Smooth muscle cell (in vitro differentiated cells): Measurements from ENCODE around the gene COL23A1. TPM values are rescaled to one million over a fixed set of nuclear protein-coding genes. Genes with fewer than 3 reads are reported as not detected.

Experiments used
- DNase-seq: peaks from one replicate; lab custom pipeline; 2025; ENCODE audit not compliant: unreplicated experiment; lab: John Stamatoyannopoulos, UW
- H2AFZ ChIP-seq: fragments of 200-600 bp; sonication (generic); 2 replicates; pipeline ENCODE4 v1.6.0; 2016; ENCODE audit warnings: antibody characterized with exemption, low read depth, mild to moderate bottlenecking
- H3F3A ChIP-seq: fragments of 200-600 bp; sonication (generic); 2 replicates; pipeline ENCODE4 v1.6.0; 2017; ENCODE audit warnings: antibody characterized with exemption, low read depth
- H3K27ac ChIP-seq: fragments of 200-600 bp; sonication (generic); 2 replicates; pipeline ENCODE4 v1.5.1; 2016; ENCODE audit warnings: low read depth, mild to moderate bottlenecking
- H3K27me3 ChIP-seq: fragments of 200-600 bp; sonication (generic); 2 replicates; pipeline ENCODE4 v1.6.1; 2016; ENCODE audit warnings: low read depth, mild to moderate bottlenecking
- H3K36me3 ChIP-seq: fragments of 200-600 bp; sonication (generic); 2 replicates; pipeline ENCODE4 v1.5.1; 2016; ENCODE audit warnings: low read depth
- H3K4me1 ChIP-seq: fragments of 200-600 bp; sonication (generic); 2 replicates; pipeline ENCODE4 v1.5.1; 2016; ENCODE audit warnings: low read depth
- H3K4me2 ChIP-seq: fragments of 200-600 bp; sonication (generic); 2 replicates; pipeline ENCODE4 v1.6.0; 2016; ENCODE audit warnings: mild to moderate bottlenecking
- H3K4me3 ChIP-seq: fragments of 200-600 bp; sonication (generic); 2 replicates; pipeline ENCODE4 v1.5.1; 2016; ENCODE audit warnings: mild to moderate bottlenecking
- H3K79me2 ChIP-seq: fragments of 200-600 bp; sonication (generic); 2 replicates; pipeline ENCODE4 v1.6.0; 2016; ENCODE audit warnings: low read depth, mild to moderate bottlenecking
- H3K9ac ChIP-seq: fragments of 200-600 bp; sonication (generic); 2 replicates; pipeline ENCODE4 v1.6.0; 2016; ENCODE audit warnings: low read depth
- H3K9me3 ChIP-seq: fragments of 200-600 bp; sonication (generic); replicated peaks from 2 replicates; pipeline ENCODE4 v1.5.1; 2016; ENCODE audit warnings: low read depth
- H4K20me1 ChIP-seq: fragments of 200-600 bp; sonication (generic); 2 replicates; pipeline ENCODE4 v1.6.0; 2016; ENCODE audit warnings: low read depth
- CTCF ChIP-seq: fragments of 200-600 bp; sonication (generic); IDR thresholded peaks from 2 replicates; pipeline ENCODE4 v1.5.1; 2017; ENCODE audit warnings: borderline replicate concordance, mild to moderate bottlenecking, antibody characterized with exemption; ENCODE audit not compliant: insufficient read depth, poor library complexity, severe bottlenecking
- WGBS: methylation state at CpG from one replicate; pipeline ENCODE4 v1.1.7; 2016; ENCODE audit warnings: low lambda C conversion rate; 5-methylcytosine and 5-hydroxymethylcytosine counted together
- polyA plus RNA-seq: library from polyadenylated mRNA; unstranded; fragments of >200 nt; fragmentation: Nextera tagmentation; extraction: Ambion mirVana; gene quantifications from 2 replicates; pipeline ENCODE4 v1.2.1, GENCODE V29; 2016
- total RNA-seq: library from RNA; depleted of rRNA; stranded (reverse); fragments of >200 nt; gene quantifications from 2 replicates; pipeline ENCODE4 v1.2.3, GENCODE V29; 2014

COL23A1 gene
- total and polyA plus RNA-seq, 2 experiments from 2014 or later: 5.3 to 27.4 TPM

GRCh38 chr5:178427576-178428197 is 162.5 kb downstream of the COL23A1 start:
- Histone ChIP-seq H3F3A (peaks cover 18% of the 10 kb centered on the region), H3K36me3 (no peaks in the 10 kb centered on the region), H3K27me3 (no peaks in the 10 kb centered on the region), H3K4me1 (peaks cover 6% of the 10 kb centered on the region), H4K20me1 (no peaks in the 10 kb centered on the region), H3K9me3 (no peaks in the 10 kb centered on the region), H2AFZ (no peak overlapping the region), H3K79me2 (no peaks in the 10 kb centered on the region), H3K27ac (no peak overlapping the region), H3K4me3 (no peak overlapping the region), H3K9ac (no peak overlapping the region), H3K4me2 (no peak overlapping the region)
- TF ChIP-seq CTCF: no peak
- WGBS: 65% methylated on average over 4 of the region's 4 CpGs
- DNase-seq: no peak

GRCh38 chr5:178426326-178427130 is 163.7 kb downstream of the COL23A1 start:
- WGBS: 94% methylated on average over 26 of the region's 26 CpGs
- Histone ChIP-seq H3K4me1 (peaks cover 8% of the 10 kb centered on the region), H3K27ac (no peak overlapping the region), H3K4me2 (no peak overlapping the region), H3K9ac (no peak overlapping the region), H3K36me3 (no peaks in the 10 kb centered on the region), H3K79me2 (no peaks in the 10 kb centered on the region), H3K9me3 (no peaks in the 10 kb centered on the region), H3K4me3 (no peak overlapping the region), H4K20me1 (no peaks in the 10 kb centered on the region), H2AFZ (no peak overlapping the region), H3K27me3 (no peaks in the 10 kb centered on the region), H3F3A (peaks cover 12% of the 10 kb centered on the region)
- TF ChIP-seq CTCF: no peak
- DNase-seq: no peak

- H3K36me3 ChIP-seq: no peaks in the 10 kb centered on the region
- H3K9ac ChIP-seq: no peak overlapping the region
- H3K4me1 ChIP-seq: peaks cover 15% of the 10 kb centered on the region
- WGBS: 98% methylated on average over 12 of the region's 12 CpGs
- H3K27me3 ChIP-seq: no peaks in the 10 kb centered on the region
- no peak overlapping the region for H3K27ac ChIP-seq
- H3K4me3 ChIP-seq: no peak overlapping the region
- H3K79me2 ChIP-seq: no peaks in the 10 kb centered on the region
- DNase-seq: no peak
- TF ChIP-seq CTCF: no peak
- no peak overlapping the region for H3K4me2 ChIP-seq
- no peak overlapping the region for H2AFZ ChIP-seq
- H3F3A ChIP-seq: peaks cover 8% of the 10 kb centered on the region
- no peaks in the 10 kb centered on the region for H3K9me3 ChIP-seq
- H4K20me1 ChIP-seq: no peaks in the 10 kb centered on the region
These were observed 164.5 kb downstream of the COL23A1 start for GRCh38 chr5:178425621-178426068.

- Histone ChIP-seq H3K4me3 (no peak overlapping the region), H3K4me2 (peak overlapping the region; percentile 23), H4K20me1 (no peaks in the 10 kb centered on the region), H3K79me2 (no peaks in the 10 kb centered on the region), H3K36me3 (no peaks in the 10 kb centered on the region), H3F3A (peaks cover 8% of the 10 kb centered on the region), H3K27ac (peak overlapping the region; percentile 8), H2AFZ (peak overlapping the region; percentile 7), H3K9ac (no peak overlapping the region), H3K27me3 (no peaks in the 10 kb centered on the region), H3K9me3 (no peaks in the 10 kb centered on the region), H3K4me1 (peaks cover 18% of the 10 kb centered on the region)
- WGBS: 47% methylated on average over 10 of the region's 10 CpGs
- TF ChIP-seq CTCF: no peak
- DNase-seq: no peak
These were observed 165.4 kb downstream of the COL23A1 start for GRCh38 chr5:178424810-178425177.
